Measurements from ENCODE around the gene HNRNPU. TPM values are rescaled to one million over a fixed set of nuclear protein-coding genes. Genes with fewer than 3 reads are reported as not detected.

Gene HNRNPU
- total and polyA plus RNA-seq, 2 of the 13 experiments (the other 11 are each of a cell fraction or from before 2014, with no cell fraction given): 101 to 508 TPM

DNA sequence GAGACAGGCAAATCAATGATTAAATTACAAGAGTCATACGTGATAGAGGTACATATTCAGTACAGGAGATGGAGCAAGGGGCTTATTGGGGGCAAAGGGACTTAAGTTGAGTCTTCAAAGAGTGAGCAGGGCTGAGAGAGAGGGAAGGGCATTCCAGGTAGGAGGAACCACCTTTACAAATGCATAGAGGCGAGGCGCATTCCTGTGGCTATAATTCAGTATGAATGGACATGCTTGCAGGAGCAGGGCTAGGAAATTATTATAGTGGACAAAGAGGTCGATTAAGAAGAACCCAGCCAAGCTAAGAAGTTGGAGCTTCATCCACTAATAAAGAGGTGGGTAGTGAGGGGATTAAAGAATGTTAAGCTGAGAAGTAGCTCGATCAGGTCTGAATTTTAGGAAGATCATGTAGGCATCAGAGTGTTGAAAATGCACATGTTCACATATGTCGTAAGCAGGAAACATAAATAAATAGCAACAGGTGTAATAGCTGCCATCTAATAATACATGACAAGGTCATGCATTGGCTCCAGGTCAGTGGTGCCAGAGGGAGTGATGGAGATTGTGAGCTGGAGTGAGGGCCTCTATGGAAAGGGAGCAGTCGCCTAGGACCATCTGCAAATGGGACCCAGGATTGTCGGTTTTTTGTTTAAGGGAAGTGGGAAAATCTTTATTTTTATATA is 12.0 kb upstream of the HNRNPU start:
- intact Hi-C loops (cut with micrococcal nuclease; ENCODE audit: unreplicated experiment) (no loop called here), in situ Hi-C loops (cut with HindIII; ENCODE audit: extremely low pct_ligation_motif_present, low pct_unique_long_range_greater_than_20kb) (no loop called here)
- CTCF ChIA-PET (ENCODE audit: low intra/inter-chr PET ratio, low total read pairs): no interaction called here
- no peak overlapping the region for H3K4me2 ChIP-seq (ENCODE audit: low read depth, low read length)
- no peaks in the 10 kb centered on the region for H3K9me3 ChIP-seq (ENCODE audit: low read length)
- 60% methylated on average over 8 of the region's 8 CpGs for WGBS (ENCODE audit: low lambda C conversion rate)
- no TSS peak for BruUV-seq (replicated peaks)
- no peaks in the 10 kb centered on the region for H4K20me1 ChIP-seq (ENCODE audit: insufficient read depth, low read length)
- H3K27me3 ChIP-seq (ENCODE audit: control insufficient read depth in 1 of 2, insufficient read depth in 2 of 2, low read length in 2 of 2): peaks cover 0 to 3% of the 10 kb centered on the region in 2 experiments; a peak in 2 of 5 replicates
- no peak overlapping the region for H2AFZ ChIP-seq (ENCODE audit: low read length)
- DNase-seq (ENCODE audit: low spot score) (no peak), ATAC-seq (no peak), FAIRE-seq (no peak)
- H3K36me3 ChIP-seq (replicated peaks in 1 of 2; ENCODE audit: control insufficient read depth in 1 of 2, insufficient read depth in 2 of 2, low read length in 2 of 2): no peaks in the 10 kb centered on the region
- H3K27ac ChIP-seq (ENCODE audit: extremely low read length, insufficient read depth, low read length): no peak overlapping the region
- H3K79me2 ChIP-seq (ENCODE audit: insufficient read depth, low read length): no peaks in the 10 kb centered on the region
- POLR2A ChIA-PET: no interaction called here
- H3K4me3 ChIP-seq (replicated peaks in 1 of 3; ENCODE audit: insufficient read depth in 1 of 3, low read depth in 2 of 3, low read length in 3 of 3): no peak overlapping the region
- no peak overlapping the region for H3K9ac ChIP-seq (ENCODE audit: insufficient read depth, low read depth, low read length)
- H3K4me1 ChIP-seq (ENCODE audit: insufficient read depth, low read length): peaks cover 9% of the 10 kb centered on the region
- TF ChIP-seq, protein P1, sequence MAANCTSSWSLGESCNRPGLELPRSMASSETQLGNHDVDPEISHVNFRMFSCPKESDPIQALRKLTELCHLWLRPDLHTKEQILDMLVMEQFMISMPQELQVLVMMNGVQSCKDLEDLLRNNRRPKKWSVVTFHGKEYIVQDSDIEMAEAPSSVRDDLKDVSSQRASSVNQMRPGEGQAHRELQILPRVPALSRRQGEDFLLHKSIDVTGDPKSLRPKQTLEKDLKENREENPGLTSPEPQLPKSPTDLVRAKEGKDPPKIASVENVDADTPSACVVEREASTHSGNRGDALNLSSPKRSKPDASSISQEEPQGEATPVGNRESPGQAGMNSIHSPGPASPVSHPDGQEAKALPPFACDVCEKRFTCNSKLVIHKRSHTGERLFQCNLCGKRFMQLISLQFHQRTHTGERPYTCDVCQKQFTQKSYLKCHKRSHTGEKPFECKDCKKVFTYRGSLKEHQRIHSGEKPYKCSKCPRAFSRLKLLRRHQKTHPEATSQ (CRISPR knock-in tag; IDR thresholded peaks at IDR 0.05; ENCODE audit: borderline replicate concordance): no peak
- TF ChIP-seq MAZ (IDR thresholded peaks at IDR 0.05; ENCODE audit: borderline replicate concordance, low read depth, low read length): no peak
- TF ChIP-seq MAZ (CRISPR knock-in tag; IDR thresholded peaks at IDR 0.05; ENCODE audit: low read depth): no peak
- no peak for TF ChIP-seq SP2 (CRISPR knock-in tag; IDR thresholded peaks at IDR 0.05)

DNA sequence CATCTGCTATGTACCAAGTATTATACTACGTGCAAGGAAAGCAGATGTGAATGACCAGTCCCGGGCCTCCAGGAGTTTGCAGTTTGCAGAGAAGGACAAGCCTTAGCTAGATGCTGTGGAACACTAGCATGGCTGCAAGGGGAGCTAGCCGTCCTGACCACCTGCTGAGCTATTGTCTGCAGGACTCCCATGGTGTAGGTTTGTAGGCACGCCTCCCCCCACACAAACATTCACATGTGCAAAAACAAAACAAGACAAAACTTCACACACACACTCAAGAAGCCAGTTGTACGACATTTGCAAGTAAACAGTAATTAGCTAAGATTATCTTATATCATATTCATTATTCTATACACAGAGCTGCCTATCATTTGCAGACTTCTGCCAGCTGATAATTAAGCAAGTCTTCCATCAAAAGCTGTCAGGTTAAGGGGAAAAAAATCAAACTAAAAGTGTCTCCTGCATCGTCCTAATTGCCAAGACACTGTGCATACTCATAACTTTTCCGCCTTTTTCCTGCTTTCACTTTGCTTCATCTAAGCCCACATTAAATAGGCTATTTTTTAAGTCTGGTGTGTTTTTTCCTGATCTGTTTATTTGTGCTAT is 10.7 kb upstream of the HNRNPU start:
- 0 out of 3 replicates have a peak, but pooled peaks have one; percentile 36 for ATAC-seq
- no peaks in the 10 kb centered on the region for H3K79me2 ChIP-seq (ENCODE audit: insufficient read depth, low read length)
- intact Hi-C loops (cut with micrococcal nuclease; ENCODE audit: unreplicated experiment): no loop called here
- BruUV-seq (replicated peaks): no TSS peak
- no peak overlapping the region for H3K4me2 ChIP-seq (ENCODE audit: low read depth, low read length)
- H4K20me1 ChIP-seq (ENCODE audit: insufficient read depth, low read length): no peaks in the 10 kb centered on the region
- H3K9ac ChIP-seq (ENCODE audit: insufficient read depth, low read depth, low read length): no peak overlapping the region
- peaks cover 0 to 3% of the 10 kb centered on the region in 2 experiments; a peak in 2 of 5 replicates for H3K27me3 ChIP-seq (ENCODE audit: control insufficient read depth in 1 of 2, insufficient read depth in 2 of 2, low read length in 2 of 2)
- no peak for TF ChIP-seq NFKB2 (CRISPR knock-in tag; IDR thresholded peaks at IDR 0.05; ENCODE audit: borderline replicate concordance)
- no peak for TF ChIP-seq SNAI1 (CRISPR knock-in tag; IDR thresholded peaks at IDR 0.05; ENCODE audit: borderline replicate concordance)
- TF ChIP-seq NFE2L2 (IDR thresholded peaks at IDR 0.05; ENCODE audit: low read length): no peak
- TF ChIP-seq, protein P2, sequence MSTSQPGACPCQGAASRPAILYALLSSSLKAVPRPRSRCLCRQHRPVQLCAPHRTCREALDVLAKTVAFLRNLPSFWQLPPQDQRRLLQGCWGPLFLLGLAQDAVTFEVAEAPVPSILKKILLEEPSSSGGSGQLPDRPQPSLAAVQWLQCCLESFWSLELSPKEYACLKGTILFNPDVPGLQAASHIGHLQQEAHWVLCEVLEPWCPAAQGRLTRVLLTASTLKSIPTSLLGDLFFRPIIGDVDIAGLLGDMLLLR (CRISPR knock-in tag; IDR thresholded peaks at IDR 0.05): no peak
- 25% methylated on average over 7 of the region's 7 CpGs for WGBS (ENCODE audit: low lambda C conversion rate)
- H3K36me3 ChIP-seq (replicated peaks in 1 of 2; ENCODE audit: control insufficient read depth in 1 of 2, insufficient read depth in 2 of 2, low read length in 2 of 2): no peaks in the 10 kb centered on the region
- H3K9me3 ChIP-seq (ENCODE audit: low read length): no peaks in the 10 kb centered on the region
- in situ Hi-C loops (cut with HindIII; ENCODE audit: extremely low pct_ligation_motif_present, low pct_unique_long_range_greater_than_20kb): no loop called here
- DNase-seq (ENCODE audit: low spot score): no peak
- no peak overlapping the region for H2AFZ ChIP-seq (ENCODE audit: low read length)
- H3K4me1 ChIP-seq (ENCODE audit: insufficient read depth, low read length): peaks cover 13% of the 10 kb centered on the region
- H3K27ac ChIP-seq (ENCODE audit: extremely low read length, insufficient read depth, low read length): no peak overlapping the region
- no peak for FAIRE-seq
- H3K4me3 ChIP-seq (replicated peaks in 1 of 3; ENCODE audit: insufficient read depth in 1 of 3, low read depth in 2 of 3, low read length in 3 of 3): no peak overlapping the region
- POLR2A ChIA-PET: no interaction called here
- CTCF ChIA-PET (ENCODE audit: low intra/inter-chr PET ratio, low total read pairs): no interaction called here

Data from HepG2 (cell line).